Measurements from ENCODE around the gene FBXW9.
"Not testable (repeated sequence)": the region's sequence is repeated elsewhere in the genome, so short reads cannot be mapped to it uniquely, and the experiment has no call there.

FBXW9 gene

DNA sequence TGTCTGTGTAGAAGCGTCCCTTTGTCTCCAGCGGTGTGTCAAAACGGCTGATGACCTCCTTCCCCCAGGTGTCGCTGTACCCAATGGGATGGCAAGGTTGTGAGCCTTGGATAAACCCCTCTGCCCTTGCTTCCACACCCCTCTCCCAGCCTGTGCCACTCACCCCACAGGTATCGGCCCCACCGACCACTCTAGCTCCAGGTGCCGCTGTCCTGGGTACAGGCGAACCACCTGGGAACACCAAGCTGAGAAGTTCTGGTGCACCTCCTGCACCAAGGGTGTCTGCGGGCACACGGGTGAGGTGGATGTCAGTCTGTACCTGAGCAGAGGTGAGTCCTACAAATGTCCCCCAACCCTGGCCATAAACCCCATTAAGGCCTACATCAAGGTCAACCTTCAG lies 46.5 kb downstream of the FBXW9 start:
- no peak for DNase-seq

DNA sequence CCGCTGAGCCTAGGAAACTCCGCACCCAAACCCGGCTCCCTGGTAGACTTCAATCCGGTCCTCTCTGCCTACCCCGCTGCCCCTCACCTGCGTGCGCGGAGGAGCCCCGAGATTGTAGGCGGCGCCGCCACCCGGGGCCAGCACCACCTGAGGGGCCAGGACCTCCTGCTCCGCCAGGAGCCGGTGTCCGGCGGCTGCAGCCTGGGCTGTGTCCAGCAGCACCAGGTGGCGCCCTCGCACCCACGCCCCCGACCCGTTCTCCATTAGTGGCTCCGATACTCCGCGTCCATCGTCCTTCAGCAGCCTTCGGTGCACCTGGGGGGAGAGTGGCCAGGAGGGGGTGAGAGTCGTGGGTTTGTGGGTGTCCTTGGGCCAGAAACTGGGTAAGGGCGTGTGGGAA lies 48.3 kb downstream of the FBXW9 start:
- no peak for DNase-seq

DNA sequence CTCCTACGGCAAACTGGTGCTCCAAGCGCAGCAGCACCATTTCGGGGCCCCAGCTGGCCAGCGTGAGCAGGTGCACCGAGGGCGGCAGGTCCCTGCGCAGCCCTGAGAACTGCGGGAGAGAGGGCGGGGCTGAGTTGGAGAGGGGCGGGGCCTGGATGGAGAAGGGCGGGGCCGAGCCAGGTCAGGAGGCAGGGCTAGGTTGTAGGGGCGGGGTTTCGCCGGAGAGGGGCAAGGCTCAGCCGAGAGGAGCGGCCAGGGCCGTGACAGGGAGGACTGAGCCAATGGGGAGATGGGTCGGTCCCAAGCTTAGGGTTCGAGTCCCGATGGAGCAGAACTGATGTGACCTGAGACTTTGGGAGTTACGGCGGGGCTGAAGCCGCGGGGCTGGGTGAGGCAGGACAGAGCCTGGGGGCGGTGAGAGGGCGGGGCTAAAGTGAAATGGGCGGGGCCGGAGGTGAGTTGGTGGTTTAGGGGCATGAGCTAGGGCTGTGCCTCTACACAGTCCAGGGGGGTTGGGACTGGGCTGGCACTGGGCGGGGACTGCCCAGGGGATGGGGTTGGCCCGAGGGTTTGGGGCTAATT lies 48.9 kb downstream of the FBXW9 start:
- DNase-seq = peak; percentile 43

DNA sequence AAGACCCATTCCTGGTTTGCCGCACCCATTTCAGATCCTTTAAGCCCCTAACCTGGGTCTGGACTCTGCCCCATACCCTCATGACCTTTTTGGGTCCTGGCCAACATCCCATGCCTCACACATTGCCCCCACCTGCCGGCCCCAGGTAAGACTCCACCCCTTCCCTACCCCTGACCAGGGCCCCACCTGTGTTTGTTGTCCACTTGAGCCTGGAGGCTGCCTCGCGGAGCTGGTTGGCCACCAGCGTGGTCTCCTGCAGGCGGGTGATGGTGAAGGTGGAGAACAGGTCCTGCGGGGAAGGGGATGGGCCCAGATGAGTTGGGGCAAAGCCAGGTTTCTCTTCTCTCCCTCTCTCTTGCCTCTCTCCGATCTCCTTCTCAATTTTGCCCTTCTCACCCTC lies 49.4 kb downstream of the FBXW9 start:
- DNase-seq = no peak

DNA sequence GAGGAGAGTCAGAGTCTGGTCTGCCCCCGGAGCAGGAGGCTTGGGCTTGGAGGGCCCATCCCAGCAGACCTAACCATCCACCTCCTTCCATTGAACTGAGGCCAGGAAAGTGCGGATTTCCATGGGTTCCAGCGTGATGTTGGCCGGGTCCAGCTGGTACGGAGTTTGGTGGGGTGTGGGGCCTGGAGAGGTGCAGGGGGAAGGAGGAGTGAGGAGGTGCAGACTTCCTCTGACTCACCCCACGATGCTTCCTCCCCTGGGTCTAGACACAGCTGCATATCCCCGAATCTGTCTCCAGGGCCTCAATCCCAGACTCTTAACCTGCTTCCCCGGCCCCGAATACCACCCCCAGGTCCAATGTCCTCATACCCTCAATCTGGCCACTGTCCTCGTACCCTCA lies 49.9 kb downstream of the FBXW9 start:
- DNase-seq = no peak

DNA sequence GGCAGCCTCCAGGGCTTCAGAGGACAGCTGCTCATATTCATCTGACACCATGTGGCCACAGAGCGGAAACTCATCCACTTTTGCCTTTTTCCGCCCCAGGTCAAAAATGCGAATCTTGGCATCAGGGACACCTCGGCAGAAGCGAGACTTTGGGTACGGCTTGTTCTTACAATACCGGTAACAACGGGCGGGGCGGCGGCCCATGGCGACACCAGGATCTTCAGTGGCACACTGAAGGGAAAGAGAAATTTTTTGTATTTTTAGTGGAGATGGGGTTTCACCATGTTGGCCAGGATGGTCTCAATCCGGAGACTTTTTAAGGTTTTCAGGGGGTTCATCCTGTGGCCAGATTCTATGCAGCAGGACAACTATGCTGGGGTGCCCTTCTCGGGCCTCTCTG lies 52.7 kb downstream of the FBXW9 start:
- DNase-seq = not testable (repeated sequence)

DNA sequence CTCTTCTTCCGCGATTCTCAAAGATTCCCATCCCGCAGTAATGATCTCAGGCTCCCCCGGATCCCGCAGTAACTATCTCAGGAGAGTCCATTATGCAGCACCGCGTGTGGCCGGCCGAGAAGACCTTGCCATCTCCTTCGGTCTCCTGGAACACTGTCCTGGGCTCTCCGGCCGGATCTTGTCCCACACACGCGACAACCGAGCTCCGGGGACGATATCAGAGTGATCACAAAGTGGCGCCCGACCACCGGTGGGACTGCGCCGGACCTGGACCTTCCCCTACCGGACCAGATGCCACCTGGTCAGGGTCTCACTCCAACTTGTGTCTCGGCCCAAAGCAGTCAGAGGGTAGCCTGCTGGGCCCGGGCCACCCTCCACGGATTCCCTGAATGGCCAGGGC lies 53.9 kb downstream of the FBXW9 start:
- no peak for DNase-seq

DNA sequence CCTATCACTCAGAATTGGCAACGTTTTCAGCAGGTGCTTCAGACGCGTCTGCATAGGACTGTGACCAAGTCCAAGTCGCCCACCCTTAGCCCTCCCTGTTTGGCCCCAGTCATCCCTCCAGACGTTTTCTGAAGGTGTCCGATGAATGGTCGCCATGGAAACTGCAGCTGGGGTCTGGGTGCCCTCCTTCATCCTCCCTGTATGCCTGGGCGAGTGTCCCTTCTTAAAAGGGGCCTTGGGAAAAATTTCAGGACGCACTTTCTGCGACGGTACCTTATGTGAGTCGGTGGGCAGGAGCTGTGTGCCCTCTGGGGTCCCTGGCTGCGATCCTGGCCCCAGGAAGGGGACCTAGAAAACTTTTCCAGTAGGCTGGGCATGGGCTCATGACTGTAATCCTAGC lies 55.0 kb downstream of the FBXW9 start:
- DNase-seq = no peak

DNA sequence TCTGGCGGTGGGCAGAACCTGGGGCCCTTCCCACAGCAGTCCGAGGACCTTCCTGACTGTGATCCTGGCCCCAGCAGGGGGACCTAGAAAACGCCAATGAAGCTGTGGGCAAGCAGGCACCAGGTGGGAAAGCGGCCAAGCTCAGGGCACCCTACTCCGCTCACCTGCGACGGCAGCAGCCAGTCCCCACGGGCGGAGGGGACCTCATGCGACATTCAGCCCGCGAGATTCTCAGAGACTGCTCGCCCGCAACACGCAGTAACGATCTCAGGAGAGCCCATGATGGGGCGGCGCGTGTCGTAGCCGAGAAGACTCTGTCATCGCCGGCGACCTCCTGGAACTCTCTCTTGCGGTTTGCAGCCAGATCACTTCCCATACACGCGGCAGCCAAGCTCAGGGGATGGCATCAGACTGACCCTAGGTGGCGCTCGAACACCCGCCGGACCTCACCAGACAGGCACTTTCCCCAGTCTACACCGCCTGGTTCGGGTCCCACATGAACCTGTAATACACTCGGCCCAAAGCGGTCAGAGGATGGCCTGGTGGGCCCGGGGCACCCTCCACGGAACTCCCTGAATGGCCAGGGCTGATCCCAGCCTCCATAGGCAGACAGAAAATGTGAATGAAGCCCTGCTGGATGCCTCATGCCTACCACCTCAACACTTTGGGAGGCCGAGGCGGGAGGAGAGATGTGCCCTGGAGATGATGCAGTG lies 56.4 kb downstream of the FBXW9 start:
- peak; percentile 90 for DNase-seq

Data from activated CD4-positive, alpha-beta T cell treated with anti-CD3 and anti-CD28 coated beads, Interleukin-2, amount 50 U/mL, for 16 hours (primary cell).